Esophagus squamous epithelium (tissue), 4 donors: Measurements from ENCODE around the gene GRN.
A peak's percentile ranks its signal among the peaks of the same experiment; 100 is the strongest.

Experiments used
- POLR2A ChIP-seq, 4 donors: fragments of 450-650 bp; IDR thresholded peaks; one replicate each; pipeline ENCODE4 v1.6.1; 2017; ENCODE audit warnings: antibody characterized with exemption in 4 of 4, mild to moderate bottlenecking in 4 of 4, moderate library complexity in 3 of 4
- TF ChIP-seq, protein P1 (sequence below), 6 experiments: fragments of 450-650 bp in 4 of 6; fragments of 200-600 bp in 2 of 6; sonication (generic) in 2 of 6; IDR thresholded peaks; one replicate each; pipeline ENCODE4 v1.5.1; 2016 to 2019; ENCODE audit warnings: antibody characterized with exemption in 6 of 6, mild to moderate bottlenecking in 4 of 6, moderate library complexity in 4 of 6

DNA sequence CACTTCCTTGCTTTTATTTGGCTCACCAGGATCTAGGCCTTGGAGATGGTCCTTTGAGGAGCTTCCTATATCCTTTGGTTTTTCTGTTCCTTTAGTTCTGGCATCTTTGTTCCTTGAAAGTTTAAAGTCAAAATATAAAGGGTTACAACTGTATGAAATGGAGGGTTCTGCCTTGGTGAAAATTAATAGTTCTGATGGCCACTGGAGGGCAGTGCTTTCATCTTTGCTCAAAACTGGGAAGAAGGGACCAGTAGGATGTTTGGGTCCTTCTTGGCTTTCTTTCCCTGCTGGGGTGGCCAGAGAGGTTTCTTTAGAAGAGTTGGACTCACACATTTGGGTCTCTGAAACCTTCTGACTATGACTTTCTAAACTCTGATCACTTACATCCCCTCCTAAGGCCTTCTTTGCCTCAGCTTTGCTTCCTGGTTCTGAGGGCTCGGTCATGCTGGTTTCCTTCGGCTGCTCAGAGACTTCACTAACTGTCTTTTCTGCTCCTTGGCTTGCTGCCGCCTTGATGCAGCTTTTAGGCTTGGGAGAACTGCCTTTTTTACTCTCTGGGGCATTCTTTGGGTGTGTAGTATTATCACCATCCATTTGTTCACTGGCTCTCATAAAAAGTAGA, 55.2 kb downstream of the GRN start:
- TF ChIP-seq, protein P1, sequence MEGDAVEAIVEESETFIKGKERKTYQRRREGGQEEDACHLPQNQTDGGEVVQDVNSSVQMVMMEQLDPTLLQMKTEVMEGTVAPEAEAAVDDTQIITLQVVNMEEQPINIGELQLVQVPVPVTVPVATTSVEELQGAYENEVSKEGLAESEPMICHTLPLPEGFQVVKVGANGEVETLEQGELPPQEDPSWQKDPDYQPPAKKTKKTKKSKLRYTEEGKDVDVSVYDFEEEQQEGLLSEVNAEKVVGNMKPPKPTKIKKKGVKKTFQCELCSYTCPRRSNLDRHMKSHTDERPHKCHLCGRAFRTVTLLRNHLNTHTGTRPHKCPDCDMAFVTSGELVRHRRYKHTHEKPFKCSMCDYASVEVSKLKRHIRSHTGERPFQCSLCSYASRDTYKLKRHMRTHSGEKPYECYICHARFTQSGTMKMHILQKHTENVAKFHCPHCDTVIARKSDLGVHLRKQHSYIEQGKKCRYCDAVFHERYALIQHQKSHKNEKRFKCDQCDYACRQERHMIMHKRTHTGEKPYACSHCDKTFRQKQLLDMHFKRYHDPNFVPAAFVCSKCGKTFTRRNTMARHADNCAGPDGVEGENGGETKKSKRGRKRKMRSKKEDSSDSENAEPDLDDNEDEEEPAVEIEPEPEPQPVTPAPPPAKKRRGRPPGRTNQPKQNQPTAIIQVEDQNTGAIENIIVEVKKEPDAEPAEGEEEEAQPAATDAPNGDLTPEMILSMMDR (IDR thresholded peaks at IDR 0.05), result peak in 5 of 6 experiments; percentile 26 to 51 (median 31)
- no peak for TF ChIP-seq POLR2A (IDR thresholded peaks at IDR 0.05)
